GM12878 (cell line): Measurements from ENCODE around the gene CDC42EP3. TPM values are rescaled to one million over a fixed set of nuclear protein-coding genes. Genes with fewer than 3 reads are reported as not detected.

Experiments used
- EP300 ChIP-seq, 2 experiments: fragments of 150-350 bp in 1 of 2; IDR thresholded peaks; 2 replicates each; pipeline ENCODE4 v1.6.1; 2011 to 2012; ENCODE audit warnings: low read depth in 2 of 2, low read length in 2 of 2, borderline replicate concordance in 1 of 2, improper control_type of control experiment in 1 of 2, inconsistent platforms in 1 of 2; ENCODE audit not compliant: control insufficient read depth in 1 of 2
- FOS ChIP-seq: IDR thresholded peaks from 3 replicates; pipeline ENCODE4 v1.6.1; 2011; ENCODE audit warnings: borderline replicate concordance; ENCODE audit not compliant: insufficient read length; ENCODE audit errors: extremely low read depth
- GATAD2B ChIP-seq: fragments of 450-650 bp; conservative IDR thresholded peaks from 2 replicates; pipeline ENCODE4 v1.6.1; 2017; ENCODE audit warnings: low read depth, mild to moderate bottlenecking, moderate library complexity
- HDAC6 ChIP-seq: fragments of 200-600 bp; sonication (generic); IDR thresholded peaks from one replicate; pipeline ENCODE4 v1.8.0; 2017; ENCODE audit warnings: antibody characterized with exemption; ENCODE audit not compliant: unreplicated experiment
- IRF4 ChIP-seq: IDR thresholded peaks from 2 replicates; pipeline ENCODE4 v1.6.1; 2011; ENCODE audit warnings: low read depth, low read length
- LARP7 ChIP-seq: fragments of 450-650 bp; IDR thresholded peaks from 2 replicates; pipeline ENCODE4 v1.6.1; 2017; ENCODE audit warnings: mild to moderate bottlenecking
- MEF2A ChIP-seq: IDR thresholded peaks from 2 replicates; pipeline ENCODE4 v1.6.1; 2011; ENCODE audit warnings: low read depth, mild to moderate bottlenecking, low read length, moderate library complexity; ENCODE audit not compliant: insufficient read depth
- MYC ChIP-seq: IDR thresholded peaks from 2 replicates; pipeline ENCODE4 v1.6.1; 2011; ENCODE audit warnings: mild to moderate bottlenecking, low read length, moderate library complexity, inconsistent platforms; ENCODE audit not compliant: insufficient read depth, insufficient replicate concordance, insufficient read length, severe bottlenecking
- NFXL1 ChIP-seq: fragments of 450-650 bp; IDR thresholded peaks from 2 replicates; pipeline ENCODE4 v1.6.1; 2017; ENCODE audit warnings: antibody characterized with exemption, mild to moderate bottlenecking, borderline replicate concordance
- RB1 ChIP-seq: fragments of 450-650 bp; formaldehyde crosslinking; IDR thresholded peaks from 2 replicates; pipeline ENCODE4 v1.6.1; 2017; ENCODE audit warnings: mild to moderate bottlenecking, borderline replicate concordance
- RELA ChIP-seq: fragments of 450-650 bp; IDR thresholded peaks from 2 replicates; pipeline ENCODE4 v1.8.0; 2014; ENCODE audit warnings: borderline replicate concordance; ENCODE audit not compliant: partially characterized antibody
- SMAD1 ChIP-seq: fragments of 450-650 bp; IDR thresholded peaks from 2 replicates; pipeline ENCODE4 v1.6.1; 2018; ENCODE audit warnings: mild to moderate bottlenecking, low read depth; ENCODE audit not compliant: partially characterized antibody
- TBL1XR1 ChIP-seq: IDR thresholded peaks from 2 replicates; pipeline ENCODE4 v1.6.1; 2012; ENCODE audit warnings: low read depth, low read length, improper control_type of control experiment
- YY1 ChIP-seq: IDR thresholded peaks from 2 replicates; pipeline ENCODE4 v1.6.1; 2011; ENCODE audit warnings: low read depth, mild to moderate bottlenecking, low read length
- ZNF622 ChIP-seq: fragments of 450-650 bp; IDR thresholded peaks from 2 replicates; pipeline ENCODE4 v1.6.1; 2017; ENCODE audit warnings: mild to moderate bottlenecking, inconsistent platforms
- polyA plus RNA-seq, 11 experiments: library from polyadenylated mRNA; depleted of rRNA in 4 of 11; unstranded in 6 of 11; stranded (reverse) in 5 of 11; fragments of >200 nt; fragmentation: Nextera tagmentation in 4 of 11; fragmentation: Illumina TruSeq in 1 of 11; extraction: Ambion mirVana in 4 of 11; extraction: Trizol in 1 of 11; gene quantifications; 1 replicate in 1 of 11; 2 replicates in 10 of 11; pipeline versions ENCODE4 v1.2.1 to v1.2.3, GENCODE V29; 2011 to 2016; ENCODE audit warnings: inconsistent platforms in 2 of 11, missing spikeins in 2 of 11, low read depth in 1 of 11
- total RNA-seq, 4 experiments: library from RNA; depleted of rRNA in 3 of 4; stranded (reverse); fragments of >200 nt in 3 of 4; fragmentation: Illumina TruSeq in 1 of 4; extraction: Trizol in 1 of 4; gene quantifications; 2 replicates each; pipeline versions ENCODE4 v1.2.1 to v1.2.3, GENCODE V29; 2013 to 2021
- TF ChIP-seq, protein P1 (sequence below): fragments of 450-650 bp; formaldehyde crosslinking; IDR thresholded peaks from 2 replicates; pipeline ENCODE4 v1.5.0; 2022; ENCODE audit warnings: mild to moderate bottlenecking, missing genetic modification characterization
- TF ChIP-seq, protein P2 (sequence below): IDR thresholded peaks from 2 replicates; pipeline ENCODE4 v1.6.1; 2012; ENCODE audit warnings: improper control_type of control experiment, low read depth, low read length; ENCODE audit not compliant: insufficient replicate concordance
- TF ChIP-seq, protein P3 (sequence below): IDR thresholded peaks from 2 replicates; pipeline ENCODE4 v1.6.1; 2011; ENCODE audit warnings: mild to moderate bottlenecking, low read depth, low read length, moderate library complexity; ENCODE audit not compliant: insufficient replicate concordance

Gene CDC42EP3
- total and polyA plus RNA-seq, 10 of the 15 experiments (the other 5 are each of a cell fraction or from before 2014, with no cell fraction given), result 11.8 to 86.9 (median 52.9) TPM

DNA sequence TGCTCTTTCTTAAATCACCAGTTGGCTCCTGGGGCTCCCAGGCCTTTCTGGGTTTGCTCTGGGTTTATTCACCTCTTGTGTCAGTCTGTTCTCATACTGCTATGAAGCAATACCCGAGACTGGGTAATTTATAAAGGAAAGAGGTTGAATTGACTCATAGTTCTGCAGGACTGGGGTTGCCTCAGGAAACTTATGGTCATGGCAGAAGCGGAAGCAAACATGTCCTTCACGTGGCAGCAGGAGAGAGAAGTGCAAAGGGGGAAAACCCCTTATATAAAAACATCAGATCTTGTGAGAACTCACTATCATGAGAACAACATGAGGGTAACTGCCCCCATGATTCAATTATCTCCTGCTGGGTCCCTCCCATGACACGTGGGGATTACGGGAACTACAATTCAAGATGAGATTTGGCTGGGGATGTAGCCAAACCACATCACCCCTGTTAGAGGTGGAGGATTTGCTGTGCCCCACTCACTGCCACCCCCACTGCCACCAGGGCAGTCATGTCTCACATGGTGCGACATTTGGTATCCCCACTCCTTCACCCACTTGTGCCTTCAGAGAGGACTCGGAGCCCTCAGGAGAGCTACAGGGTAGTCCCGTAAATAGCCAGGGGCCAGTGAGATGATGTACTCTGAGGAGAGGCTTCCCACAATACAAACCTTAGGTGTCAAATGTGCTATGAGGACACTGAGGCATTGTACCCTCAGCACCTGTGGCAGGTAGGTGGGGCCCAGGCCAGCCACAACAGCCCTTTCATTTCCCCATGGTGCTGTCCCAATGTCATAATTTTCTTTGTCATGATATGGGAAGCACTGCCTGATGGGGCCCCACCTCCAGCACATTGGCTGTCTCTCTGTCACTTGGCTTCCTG lies 35.7 kb downstream of the CDC42EP3 start (continued):
- TF ChIP-seq, protein P1, sequence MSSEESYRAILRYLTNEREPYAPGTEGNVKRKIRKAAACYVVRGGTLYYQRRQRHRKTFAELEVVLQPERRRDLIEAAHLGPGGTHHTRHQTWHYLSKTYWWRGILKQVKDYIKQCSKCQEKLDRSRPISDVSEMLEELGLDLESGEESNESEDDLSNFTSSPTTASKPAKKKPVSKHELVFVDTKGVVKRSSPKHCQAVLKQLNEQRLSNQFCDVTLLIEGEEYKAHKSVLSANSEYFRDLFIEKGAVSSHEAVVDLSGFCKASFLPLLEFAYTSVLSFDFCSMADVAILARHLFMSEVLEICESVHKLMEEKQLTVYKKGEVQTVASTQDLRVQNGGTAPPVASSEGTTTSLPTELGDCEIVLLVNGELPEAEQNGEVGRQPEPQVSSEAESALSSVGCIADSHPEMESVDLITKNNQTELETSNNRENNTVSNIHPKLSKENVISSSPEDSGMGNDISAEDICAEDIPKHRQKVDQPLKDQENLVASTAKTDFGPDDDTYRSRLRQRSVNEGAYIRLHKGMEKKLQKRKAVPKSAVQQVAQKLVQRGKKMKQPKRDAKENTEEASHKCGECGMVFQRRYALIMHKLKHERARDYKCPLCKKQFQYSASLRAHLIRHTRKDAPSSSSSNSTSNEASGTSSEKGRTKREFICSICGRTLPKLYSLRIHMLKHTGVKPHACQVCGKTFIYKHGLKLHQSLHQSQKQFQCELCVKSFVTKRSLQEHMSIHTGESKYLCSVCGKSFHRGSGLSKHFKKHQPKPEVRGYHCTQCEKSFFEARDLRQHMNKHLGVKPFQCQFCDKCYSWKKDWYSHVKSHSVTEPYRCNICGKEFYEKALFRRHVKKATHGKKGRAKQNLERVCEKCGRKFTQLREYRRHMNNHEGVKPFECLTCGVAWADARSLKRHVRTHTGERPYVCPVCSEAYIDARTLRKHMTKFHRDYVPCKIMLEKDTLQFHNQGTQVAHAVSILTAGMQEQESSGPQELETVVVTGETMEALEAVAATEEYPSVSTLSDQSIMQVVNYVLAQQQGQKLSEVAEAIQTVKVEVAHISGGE (CRISPR knock-in tag), result no peak
- TF ChIP-seq GATAD2B (0 out of 2 replicates have a peak, but pooled peaks have one; percentile 86), SMAD1 (no peak), RELA (peak; percentile 44), HDAC6 (no peak), MEF2A (peak; percentile 77), RB1 (no peak), IRF4 (0 out of 2 replicates have a peak, but pooled peaks have one; percentile 30), LARP7 (no peak), NFXL1 (no peak), FOS (no peak), TBL1XR1 (peak; percentile 36; the same call in 1 of the 2 replicates), EP300 (IDR thresholded peaks at IDR 0.05; ENCODE audit: borderline replicate concordance in 1 of 2, control insufficient read depth in 1 of 2, low read depth in 2 of 2, low read length in 2 of 2) (peak; percentile 27 to 69; a peak in 3 of 4 replicates), YY1 (peak; percentile 69), ZNF622 (no peak), MYC (no peak)
- TF ChIP-seq, protein P2, sequence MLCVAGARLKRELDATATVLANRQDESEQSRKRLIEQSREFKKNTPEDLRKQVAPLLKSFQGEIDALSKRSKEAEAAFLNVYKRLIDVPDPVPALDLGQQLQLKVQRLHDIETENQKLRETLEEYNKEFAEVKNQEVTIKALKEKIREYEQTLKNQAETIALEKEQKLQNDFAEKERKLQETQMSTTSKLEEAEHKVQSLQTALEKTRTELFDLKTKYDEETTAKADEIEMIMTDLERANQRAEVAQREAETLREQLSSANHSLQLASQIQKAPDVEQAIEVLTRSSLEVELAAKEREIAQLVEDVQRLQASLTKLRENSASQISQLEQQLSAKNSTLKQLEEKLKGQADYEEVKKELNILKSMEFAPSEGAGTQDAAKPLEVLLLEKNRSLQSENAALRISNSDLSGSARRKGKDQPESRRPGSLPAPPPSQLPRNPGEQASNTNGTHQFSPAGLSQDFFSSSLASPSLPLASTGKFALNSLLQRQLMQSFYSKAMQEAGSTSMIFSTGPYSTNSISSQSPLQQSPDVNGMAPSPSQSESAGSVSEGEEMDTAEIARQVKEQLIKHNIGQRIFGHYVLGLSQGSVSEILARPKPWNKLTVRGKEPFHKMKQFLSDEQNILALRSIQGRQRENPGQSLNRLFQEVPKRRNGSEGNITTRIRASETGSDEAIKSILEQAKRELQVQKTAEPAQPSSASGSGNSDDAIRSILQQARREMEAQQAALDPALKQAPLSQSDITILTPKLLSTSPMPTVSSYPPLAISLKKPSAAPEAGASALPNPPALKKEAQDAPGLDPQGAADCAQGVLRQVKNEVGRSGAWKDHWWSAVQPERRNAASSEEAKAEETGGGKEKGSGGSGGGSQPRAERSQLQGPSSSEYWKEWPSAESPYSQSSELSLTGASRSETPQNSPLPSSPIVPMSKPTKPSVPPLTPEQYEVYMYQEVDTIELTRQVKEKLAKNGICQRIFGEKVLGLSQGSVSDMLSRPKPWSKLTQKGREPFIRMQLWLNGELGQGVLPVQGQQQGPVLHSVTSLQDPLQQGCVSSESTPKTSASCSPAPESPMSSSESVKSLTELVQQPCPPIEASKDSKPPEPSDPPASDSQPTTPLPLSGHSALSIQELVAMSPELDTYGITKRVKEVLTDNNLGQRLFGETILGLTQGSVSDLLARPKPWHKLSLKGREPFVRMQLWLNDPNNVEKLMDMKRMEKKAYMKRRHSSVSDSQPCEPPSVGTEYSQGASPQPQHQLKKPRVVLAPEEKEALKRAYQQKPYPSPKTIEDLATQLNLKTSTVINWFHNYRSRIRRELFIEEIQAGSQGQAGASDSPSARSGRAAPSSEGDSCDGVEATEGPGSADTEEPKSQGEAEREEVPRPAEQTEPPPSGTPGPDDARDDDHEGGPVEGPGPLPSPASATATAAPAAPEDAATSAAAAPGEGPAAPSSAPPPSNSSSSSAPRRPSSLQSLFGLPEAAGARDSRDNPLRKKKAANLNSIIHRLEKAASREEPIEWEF, result peak; percentile 54
- TF ChIP-seq, protein P3, sequence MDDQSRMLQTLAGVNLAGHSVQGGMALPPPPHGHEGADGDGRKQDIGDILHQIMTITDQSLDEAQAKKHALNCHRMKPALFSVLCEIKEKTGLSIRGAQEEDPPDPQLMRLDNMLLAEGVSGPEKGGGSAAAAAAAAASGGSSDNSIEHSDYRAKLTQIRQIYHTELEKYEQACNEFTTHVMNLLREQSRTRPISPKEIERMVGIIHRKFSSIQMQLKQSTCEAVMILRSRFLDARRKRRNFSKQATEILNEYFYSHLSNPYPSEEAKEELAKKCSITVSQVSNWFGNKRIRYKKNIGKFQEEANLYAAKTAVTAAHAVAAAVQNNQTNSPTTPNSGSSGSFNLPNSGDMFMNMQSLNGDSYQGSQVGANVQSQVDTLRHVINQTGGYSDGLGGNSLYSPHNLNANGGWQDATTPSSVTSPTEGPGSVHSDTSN, result no peak
